GM19351 (cell line): ENCODE data around the gene HOMER3.
"Not testable (repeated sequence)": the region's sequence is repeated elsewhere in the genome, so short reads cannot be mapped to it uniquely, and the experiment has no call there.

ENCODE experiments used
- ATAC-seq: cut with Tn5 transposase; IDR thresholded peaks from one replicate; pipeline ENCODE4 v1.9.1; 2021; ENCODE audit warnings: mild to moderate bottlenecking, moderate library complexity; ENCODE audit not compliant: unreplicated experiment

The HOMER3 gene

GRCh38 chr19:18928018-18928805 is 12.8 kb downstream of the HOMER3 start:
- no peak for ATAC-seq

GRCh38 chr19:18924684-18925213 is 16.3 kb downstream of the HOMER3 start:
- no peak for ATAC-seq

GRCh38 chr19:18922228-18922985 is 18.6 kb downstream of the HOMER3 start:
- ATAC-seq, result no peak

GRCh38 chr19:18921593-18921992 is 19.4 kb downstream of the HOMER3 start:
- ATAC-seq, result no peak

- ATAC-seq, result no peak
Measured at GRCh38 chr19:18920400-18920799, 20.6 kb downstream of the HOMER3 start.

- no peak for ATAC-seq
Measured at GRCh38 chr19:18919900-18920214, 21.2 kb downstream of the HOMER3 start.

- peak; percentile 92 for ATAC-seq
Measured at GRCh38 chr19:18919086-18919899, 21.7 kb downstream of the HOMER3 start, which contains the start of the genes COPE and DDX49. Gene COPE, minus strand, starts transcription at chr19:18919387. Its CDS starts 39 bp downstream, at chr19:18919348. Gene DDX49, plus strand, starts transcription at chr19:18919715. Its CDS starts 27 bp downstream, at chr19:18919742.

GRCh38 chr19:18917593-18917992 is 23.4 kb downstream of the HOMER3 start:
- not testable (repeated sequence) for ATAC-seq

GRCh38 chr19:18915639-18916038 is 25.4 kb downstream of the HOMER3 start:
- no peak for ATAC-seq

GRCh38 chr19:18913466-18913865 is 27.6 kb downstream of the HOMER3 start:
- ATAC-seq, result no peak

GRCh38 chr19:18912933-18913332 is 28.1 kb downstream of the HOMER3 start:
- ATAC-seq, result no peak

GRCh38 chr19:18910801-18911436 is 30.1 kb downstream of the HOMER3 start:
- no peak for ATAC-seq

GRCh38 chr19:18910010-18910409 is 31.0 kb downstream of the HOMER3 start:
- ATAC-seq, result no peak

GRCh38 chr19:18908917-18909619 is 31.9 kb downstream of the HOMER3 start:
- no peak for ATAC-seq

- ATAC-seq, result no peak
Measured at GRCh38 chr19:18906605-18907519, 34.2 kb downstream of the HOMER3 start.

- no peak for ATAC-seq
Measured at GRCh38 chr19:18905513-18906236, 35.3 kb downstream of the HOMER3 start.

GRCh38 chr19:18905058-18905456 is 36.0 kb downstream of the HOMER3 start:
- no peak for ATAC-seq

GRCh38 chr19:18904334-18905057 is 36.5 kb downstream of the HOMER3 start:
- no peak for ATAC-seq
